Activated CD8-positive, alpha-beta memory T cell treated with anti-CD3 and anti-CD28 coated beads, Interleukin-2, amount 50 U/mL, for 1 hour (primary cell): ENCODE measurements around the gene TNFAIP8L3.

Experiments
- DNase-seq: peaks from one replicate; pipeline ENCODE4 v3.0.0-alpha.2; 2020; ENCODE audit errors: extremely low read depth

TNFAIP8L3 gene

GRCh38 chr15:51089699-51090453 is 4.8 kb downstream of the TNFAIP8L3 start:
- no peak for DNase-seq

GRCh38 chr15:51089041-51089440 is 5.7 kb downstream of the TNFAIP8L3 start:
- no peak for DNase-seq

- DNase-seq: no peak
Observed at GRCh38 chr15:51088585-51088984, 6.1 kb downstream of the TNFAIP8L3 start.

GRCh38 chr15:51087513-51087912 is 7.2 kb downstream of the TNFAIP8L3 start:
- DNase-seq: no peak

- DNase-seq: no peak
Observed at GRCh38 chr15:51086409-51086808, 8.3 kb downstream of the TNFAIP8L3 start.

GRCh38 chr15:51085764-51086163 is 8.9 kb downstream of the TNFAIP8L3 start:
- no peak for DNase-seq

GRCh38 chr15:51083641-51084166 is 11.0 kb downstream of the TNFAIP8L3 start:
- DNase-seq: no peak

- DNase-seq: no peak
Observed at GRCh38 chr15:51082246-51082645, 12.5 kb downstream of the TNFAIP8L3 start.

GRCh38 chr15:51080286-51080685 is 14.4 kb downstream of the TNFAIP8L3 start:
- DNase-seq: no peak

GRCh38 chr15:51079226-51079625 is 15.5 kb downstream of the TNFAIP8L3 start:
- DNase-seq: no peak

- no peak for DNase-seq
Observed at GRCh38 chr15:51077221-51078153, 17.2 kb downstream of the TNFAIP8L3 start.

GRCh38 chr15:51076524-51077220 is 18.0 kb downstream of the TNFAIP8L3 start:
- no peak for DNase-seq

GRCh38 chr15:51075826-51076523 is 18.7 kb downstream of the TNFAIP8L3 start:
- DNase-seq: no peak

GRCh38 chr15:51075364-51075763 is 19.3 kb downstream of the TNFAIP8L3 start:
- no peak for DNase-seq

GRCh38 chr15:51074926-51075325 is 19.8 kb downstream of the TNFAIP8L3 start:
- no peak for DNase-seq

- no peak for DNase-seq
Observed at GRCh38 chr15:51071578-51071977, 23.1 kb downstream of the TNFAIP8L3 start.

GRCh38 chr15:51069983-51070382 is 24.7 kb downstream of the TNFAIP8L3 start:
- DNase-seq: no peak

GRCh38 chr15:51067510-51067909 is 27.2 kb downstream of the TNFAIP8L3 start:
- no peak for DNase-seq

GRCh38 chr15:51065781-51066180 is 28.9 kb downstream of the TNFAIP8L3 start:
- no peak for DNase-seq

- no peak for DNase-seq
Observed at GRCh38 chr15:51065261-51065660, 29.4 kb downstream of the TNFAIP8L3 start.

GRCh38 chr15:51062736-51063135 is 32.0 kb downstream of the TNFAIP8L3 start:
- DNase-seq: no peak
